IPS-15b (cell line): ENCODE measurements around the gene PCDH1.
A peak's percentile ranks its signal among the peaks of the same experiment; 100 is the strongest.
"Not testable (repeated sequence)": the region's sequence is repeated elsewhere in the genome, so short reads cannot be mapped to it uniquely, and the experiment has no call there.

Experiments used
- H3K27me3 ChIP-seq: one replicate; pipeline ENCODE4 v1.6.1; 2013; ENCODE audit warnings: low read length; ENCODE audit not compliant: control insufficient read depth, insufficient read depth
- H3K36me3 ChIP-seq: one replicate; pipeline ENCODE4 v1.6.1; 2013; ENCODE audit warnings: low read length; ENCODE audit not compliant: control insufficient read depth, insufficient read depth
- H3K4me1 ChIP-seq: one replicate; pipeline ENCODE4 v1.6.1; 2013; ENCODE audit warnings: mild to moderate bottlenecking, low read length; ENCODE audit not compliant: control insufficient read depth, insufficient read depth
- H3K4me3 ChIP-seq: one replicate; pipeline ENCODE4 v1.5.1; 2013; ENCODE audit warnings: low read depth, low read length
- H3K9ac ChIP-seq: one replicate; pipeline ENCODE4 v1.6.1; 2013; ENCODE audit warnings: low read depth, mild to moderate bottlenecking, low read length
- H3K9me3 ChIP-seq: one replicate; pipeline ENCODE4 v1.6.1; 2013; ENCODE audit warnings: mild to moderate bottlenecking, low read length; ENCODE audit not compliant: control insufficient read depth, insufficient read depth

The PCDH1 gene

GRCh38 chr5:141913560-141914198, 35.5 kb upstream of the PCDH1 start:
- Histone ChIP-seq H3K9ac (peak overlapping the region; percentile 49), H3K4me1 (peaks cover 20% of the 10 kb centered on the region), H3K36me3 (no peaks in the 10 kb centered on the region), H3K27me3 (peaks cover 26% of the 10 kb centered on the region), H3K9me3 (no peaks in the 10 kb centered on the region), H3K4me3 (peak overlapping the region; percentile 66)

GRCh38 chr5:141910271-141910673, 32.1 kb upstream of the PCDH1 start:
- H3K36me3 ChIP-seq: no peaks in the 10 kb centered on the region
- no peaks in the 10 kb centered on the region for H3K9me3 ChIP-seq
- H3K9ac ChIP-seq: no peak overlapping the region
- peaks cover 8% of the 10 kb centered on the region for H3K4me1 ChIP-seq
- H3K27me3 ChIP-seq: peaks cover 22% of the 10 kb centered on the region
- H3K4me3 ChIP-seq: no peak overlapping the region

DNA sequence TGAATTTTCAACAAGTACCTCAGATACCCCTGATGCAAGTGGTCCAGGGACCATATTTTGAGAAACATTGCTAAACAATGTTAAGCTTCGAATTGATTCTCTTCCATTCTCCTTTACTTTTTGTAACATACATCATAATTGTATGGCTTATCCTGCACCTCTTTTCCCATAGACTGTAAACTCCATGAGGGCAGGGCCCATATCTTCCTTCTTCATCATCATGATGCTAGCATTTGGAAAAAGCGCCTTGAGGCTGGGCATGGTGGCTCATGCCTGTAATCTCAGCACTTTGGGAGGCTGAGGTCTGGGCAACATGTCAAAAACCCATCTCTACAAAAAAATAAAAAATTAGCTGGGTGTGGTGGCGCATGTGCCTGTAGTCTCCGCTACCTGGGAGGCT, 31.0 kb upstream of the PCDH1 start:
- Histone ChIP-seq H3K9me3 (no peaks in the 10 kb centered on the region), H3K9ac (no peak overlapping the region), H3K27me3 (peaks cover 13% of the 10 kb centered on the region), H3K4me1 (peaks cover 8% of the 10 kb centered on the region), H3K4me3 (no peak overlapping the region), H3K36me3 (no peaks in the 10 kb centered on the region)

DNA sequence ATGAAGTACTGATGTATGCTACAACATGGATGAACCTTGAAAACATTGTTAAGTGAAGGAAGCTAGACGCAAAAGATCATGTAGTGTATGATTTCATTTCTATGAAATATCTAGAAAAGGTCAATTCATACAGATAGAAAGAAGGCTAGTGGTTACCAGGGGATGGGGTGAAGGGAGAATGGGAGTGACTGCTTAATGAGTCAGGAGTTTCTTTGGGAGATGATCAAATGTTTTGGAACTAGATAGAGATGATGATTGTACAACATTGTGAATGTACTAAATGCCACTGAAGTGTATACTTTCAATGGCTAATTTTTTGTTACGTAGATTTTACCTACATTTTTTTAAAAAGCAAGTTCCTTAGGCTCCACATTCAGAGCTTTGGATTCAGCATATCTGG, 30.6 kb upstream of the PCDH1 start:
- Histone ChIP-seq H3K27me3 (peaks cover 11% of the 10 kb centered on the region), H3K9ac (no peak overlapping the region), H3K4me3 (no peak overlapping the region), H3K36me3 (no peaks in the 10 kb centered on the region), H3K9me3 (no peaks in the 10 kb centered on the region), H3K4me1 (peaks cover 6% of the 10 kb centered on the region)

DNA sequence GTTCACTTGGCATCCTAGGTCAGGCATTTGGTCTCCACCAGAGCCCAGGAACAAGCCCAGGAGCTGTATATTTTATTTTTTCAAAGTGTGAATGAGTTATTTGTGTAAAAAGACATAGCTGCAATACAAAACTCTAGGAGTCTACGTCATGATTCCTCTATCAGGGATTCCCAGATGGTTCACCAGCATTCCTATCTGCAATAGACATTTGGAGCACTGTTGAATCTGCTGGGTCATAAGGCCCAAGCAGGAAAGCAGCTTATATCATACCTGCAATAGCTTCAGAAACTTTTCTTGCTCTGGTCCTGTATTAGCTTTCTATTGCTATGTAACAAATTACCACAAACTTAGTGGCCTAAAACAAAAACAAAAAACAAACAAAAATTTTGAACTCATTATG, 28.8 kb upstream of the PCDH1 start:
- Histone ChIP-seq H3K27me3 (no peaks in the 10 kb centered on the region), H3K4me3 (no peak overlapping the region), H3K9me3 (no peaks in the 10 kb centered on the region), H3K9ac (no peak overlapping the region), H3K4me1 (no peaks in the 10 kb centered on the region), H3K36me3 (no peaks in the 10 kb centered on the region)

- Histone ChIP-seq H3K4me3 (no peak overlapping the region), H3K9ac (no peak overlapping the region), H3K4me1 (no peaks in the 10 kb centered on the region), H3K36me3 (no peaks in the 10 kb centered on the region), H3K9me3 (no peaks in the 10 kb centered on the region), H3K27me3 (no peaks in the 10 kb centered on the region)
Measured at GRCh38 chr5:141906517-141906916, 28.3 kb upstream of the PCDH1 start.

GRCh38 chr5:141904551-141904950, 26.3 kb upstream of the PCDH1 start:
- Histone ChIP-seq H3K4me1 (no peaks in the 10 kb centered on the region), H3K36me3 (no peaks in the 10 kb centered on the region), H3K9ac (no peak overlapping the region), H3K9me3 (no peaks in the 10 kb centered on the region), H3K27me3 (no peaks in the 10 kb centered on the region), H3K4me3 (no peak overlapping the region)

DNA sequence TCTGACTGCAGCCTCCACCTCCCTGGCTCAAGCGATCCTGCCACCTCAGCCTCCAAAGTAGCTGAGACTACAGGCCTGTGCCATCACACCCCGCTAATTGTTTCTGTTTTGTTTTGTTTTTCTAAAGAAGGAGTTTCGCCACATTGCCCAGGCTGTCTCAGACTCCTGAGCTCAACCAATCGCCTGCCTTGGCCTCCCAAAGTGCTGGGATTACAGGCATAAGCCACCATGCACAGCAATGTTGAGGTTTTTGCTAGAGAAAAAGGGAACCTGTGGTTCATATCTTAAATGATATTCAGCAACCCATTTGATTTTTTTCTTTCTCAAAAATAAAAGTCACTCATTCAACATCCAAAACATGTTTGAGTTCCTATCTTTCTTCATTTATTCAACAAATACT, 25.1 kb upstream of the PCDH1 start:
- no peaks in the 10 kb centered on the region for H3K4me1 ChIP-seq

DNA sequence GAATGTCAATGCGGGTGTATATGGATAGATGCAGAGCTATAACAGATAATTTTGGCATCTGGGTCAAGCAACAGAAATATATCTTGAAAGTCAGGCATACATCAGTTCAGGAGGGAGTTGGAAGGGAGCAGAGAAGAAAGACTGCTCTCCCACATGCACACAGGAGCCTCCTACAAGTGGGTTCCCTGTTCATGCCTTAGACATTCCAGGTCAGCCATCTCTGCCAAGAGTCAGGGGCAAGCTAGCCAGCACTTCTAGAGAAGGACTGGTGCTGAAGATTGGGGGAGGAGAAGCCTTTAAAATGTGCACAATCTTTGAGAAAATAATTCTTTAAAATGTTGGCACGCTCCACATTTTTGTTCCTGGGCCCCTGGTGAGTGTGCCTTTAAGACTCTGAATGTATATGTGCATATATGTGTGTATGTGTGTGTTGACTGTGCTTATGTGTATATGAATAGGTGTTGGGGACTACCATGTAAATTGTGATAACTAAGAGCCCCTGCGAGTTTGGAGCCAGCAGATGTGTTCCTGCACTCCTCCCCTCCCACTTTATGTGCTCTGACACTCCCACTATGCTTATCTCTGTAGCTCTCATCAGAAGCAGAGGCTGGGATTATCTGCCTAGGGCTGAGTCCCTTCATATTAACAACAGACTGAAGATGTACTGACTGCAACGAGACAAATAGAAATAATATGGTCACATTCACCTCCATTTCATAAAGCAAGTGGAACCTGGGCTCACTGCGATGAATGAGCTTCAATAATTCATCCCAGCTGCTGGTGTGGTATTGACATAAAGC, 24.0 kb upstream of the PCDH1 start:
- Histone ChIP-seq H3K4me1 (no peaks in the 10 kb centered on the region), H3K9ac (no peak overlapping the region), H3K36me3 (no peaks in the 10 kb centered on the region), H3K9me3 (no peaks in the 10 kb centered on the region), H3K4me3 (no peak overlapping the region), H3K27me3 (no peaks in the 10 kb centered on the region)

More for the DNA sequence above, 25.1 kb upstream of the PCDH1 start:
- H3K27me3 ChIP-seq: no peaks in the 10 kb centered on the region
- no peaks in the 10 kb centered on the region for H3K36me3 ChIP-seq
- H3K9ac ChIP-seq: no peak overlapping the region
- no peak overlapping the region for H3K4me3 ChIP-seq
- H3K9me3 ChIP-seq: no peaks in the 10 kb centered on the region

- Histone ChIP-seq H3K27me3 (no peaks in the 10 kb centered on the region), H3K9ac (no peak overlapping the region), H3K4me3 (no peak overlapping the region), H3K9me3 (no peaks in the 10 kb centered on the region), H3K4me1 (no peaks in the 10 kb centered on the region), H3K36me3 (no peaks in the 10 kb centered on the region)
Measured at GRCh38 chr5:141898448-141899049, 20.3 kb upstream of the PCDH1 start.

DNA sequence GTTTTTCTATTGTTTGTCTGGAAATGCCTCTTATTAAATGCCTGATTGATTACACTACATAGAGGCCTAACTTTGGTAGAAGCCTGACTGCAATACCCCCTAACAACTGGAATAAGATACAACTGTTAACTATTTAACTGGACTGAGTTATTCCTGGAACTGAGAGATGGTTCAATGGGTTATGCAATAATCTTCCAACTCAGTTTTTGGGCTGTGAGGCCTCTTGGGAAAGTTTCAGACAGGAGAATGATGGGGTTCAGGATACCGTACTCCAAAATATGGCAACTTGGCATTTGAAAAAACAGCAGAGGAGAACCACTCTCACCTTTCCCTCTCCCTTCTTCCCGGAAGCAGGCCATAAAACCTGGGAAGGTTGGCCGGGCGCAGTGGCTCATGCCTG, 19.2 kb upstream of the PCDH1 start:
- H3K27me3 ChIP-seq: no peaks in the 10 kb centered on the region
- H3K9ac ChIP-seq: no peak overlapping the region
- no peaks in the 10 kb centered on the region for H3K36me3 ChIP-seq
- no peak overlapping the region for H3K4me3 ChIP-seq
- H3K9me3 ChIP-seq: no peaks in the 10 kb centered on the region
- H3K4me1 ChIP-seq: no peaks in the 10 kb centered on the region

GRCh38 chr5:141890429-141890828, 12.2 kb upstream of the PCDH1 start:
- H3K36me3 ChIP-seq, H3K9ac ChIP-seq, H3K4me3 ChIP-seq, H3K27me3 ChIP-seq, H3K9me3 ChIP-seq, H3K4me1 ChIP-seq: not testable (repeated sequence)
